ENCODE data around the gene KCNJ13. TPM values are rescaled to one million over a fixed set of nuclear protein-coding genes. Genes with fewer than 3 reads are reported as not detected.

KCNJ13 gene
- total RNA-seq, 1 experiment from 2014 or later = not detected

- DNase-seq (ENCODE audit: low spot score) = no peak
- Histone ChIP-seq H3K9me3 (ENCODE audit: low read depth, low read length, poor library complexity, severe bottlenecking) (no peaks in the 10 kb centered on the region), H3K4me3 (ENCODE audit: low read depth, low read length, poor library complexity, severe bottlenecking) (no peak overlapping the region), H3K4me1 (ENCODE audit: insufficient read depth, low read length, poor library complexity, severe bottlenecking) (no peaks in the 10 kb centered on the region), H3K36me3 (ENCODE audit: insufficient read depth, low read length, poor library complexity, severe bottlenecking) (peaks cover 29% of the 10 kb centered on the region), H3K27ac (ENCODE audit: low read depth, low read length, poor library complexity, severe bottlenecking) (no peak overlapping the region), H3K27me3 (replicated peaks; ENCODE audit: insufficient read depth, low read depth, low read length, poor library complexity) (no peaks in the 10 kb centered on the region)
- ChIA-PET CTCF (no interaction called here), POLR2A (ENCODE audit: low non-redundant PET) (no interaction called here)
- TF ChIP-seq, protein P1, sequence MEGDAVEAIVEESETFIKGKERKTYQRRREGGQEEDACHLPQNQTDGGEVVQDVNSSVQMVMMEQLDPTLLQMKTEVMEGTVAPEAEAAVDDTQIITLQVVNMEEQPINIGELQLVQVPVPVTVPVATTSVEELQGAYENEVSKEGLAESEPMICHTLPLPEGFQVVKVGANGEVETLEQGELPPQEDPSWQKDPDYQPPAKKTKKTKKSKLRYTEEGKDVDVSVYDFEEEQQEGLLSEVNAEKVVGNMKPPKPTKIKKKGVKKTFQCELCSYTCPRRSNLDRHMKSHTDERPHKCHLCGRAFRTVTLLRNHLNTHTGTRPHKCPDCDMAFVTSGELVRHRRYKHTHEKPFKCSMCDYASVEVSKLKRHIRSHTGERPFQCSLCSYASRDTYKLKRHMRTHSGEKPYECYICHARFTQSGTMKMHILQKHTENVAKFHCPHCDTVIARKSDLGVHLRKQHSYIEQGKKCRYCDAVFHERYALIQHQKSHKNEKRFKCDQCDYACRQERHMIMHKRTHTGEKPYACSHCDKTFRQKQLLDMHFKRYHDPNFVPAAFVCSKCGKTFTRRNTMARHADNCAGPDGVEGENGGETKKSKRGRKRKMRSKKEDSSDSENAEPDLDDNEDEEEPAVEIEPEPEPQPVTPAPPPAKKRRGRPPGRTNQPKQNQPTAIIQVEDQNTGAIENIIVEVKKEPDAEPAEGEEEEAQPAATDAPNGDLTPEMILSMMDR (conservative IDR thresholded peaks at IDR 0.05; ENCODE audit: low read depth, low read length) = no peak
- TF ChIP-seq EZH2 (IDR thresholded peaks at IDR 0.05; ENCODE audit: borderline replicate concordance, low read depth, low read length, poor library complexity, severe bottlenecking) = no peak
- no TSS peak for BruUV-seq (replicated peaks)
- intact Hi-C loops (cut with micrococcal nuclease; ENCODE audit: unreplicated experiment) = no loop called here
These were observed 31.4 kb downstream of the KCNJ13 start for GRCh38 chr2:232744963-232745362.

DNA sequence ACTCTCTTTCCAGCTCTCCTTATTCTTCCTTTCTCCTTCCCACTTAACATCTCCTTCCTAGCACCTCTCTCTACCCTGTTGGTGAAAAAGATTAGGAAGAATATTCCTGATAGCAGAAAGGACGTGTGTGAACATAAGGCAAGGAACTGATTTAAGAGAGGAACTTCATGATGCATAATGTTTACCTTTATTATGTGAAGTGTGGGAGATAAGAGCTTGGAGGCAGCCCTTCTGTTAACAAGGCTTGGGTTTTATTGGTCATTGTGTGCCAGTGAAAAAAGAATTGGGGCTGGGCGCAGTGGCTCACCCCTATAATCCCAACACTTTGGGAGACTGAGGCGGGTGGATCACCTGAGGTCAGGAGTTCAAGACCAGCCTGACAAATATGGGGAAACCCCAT is 34.4 kb downstream of the KCNJ13 start:
- no peak overlapping the region for H3K4me3 ChIP-seq (ENCODE audit: low read depth, low read length, poor library complexity, severe bottlenecking)
- POLR2A ChIA-PET (ENCODE audit: low non-redundant PET) = no interaction called here

GRCh38 chr2:232741294-232741693 is 35.1 kb downstream of the KCNJ13 start:
- BruUV-seq (replicated peaks) = no TSS peak
- TF ChIP-seq, protein P1 (conservative IDR thresholded peaks at IDR 0.05; ENCODE audit: low read depth, low read length) = no peak
- TF ChIP-seq EZH2 (IDR thresholded peaks at IDR 0.05; ENCODE audit: borderline replicate concordance, low read depth, low read length, poor library complexity, severe bottlenecking) = no peak
- H3K4me3 ChIP-seq (ENCODE audit: low read depth, low read length, poor library complexity, severe bottlenecking) = no peak overlapping the region
- CTCF ChIA-PET = no interaction called here
- POLR2A ChIA-PET (ENCODE audit: low non-redundant PET) = no interaction called here
- H3K36me3 ChIP-seq (ENCODE audit: insufficient read depth, low read length, poor library complexity, severe bottlenecking) = peaks cover 8% of the 10 kb centered on the region
- no peak overlapping the region for H3K27ac ChIP-seq (ENCODE audit: low read depth, low read length, poor library complexity, severe bottlenecking)
- no peaks in the 10 kb centered on the region for H3K4me1 ChIP-seq (ENCODE audit: insufficient read depth, low read length, poor library complexity, severe bottlenecking)
- no peaks in the 10 kb centered on the region for H3K27me3 ChIP-seq (replicated peaks; ENCODE audit: insufficient read depth, low read depth, low read length, poor library complexity)
- no peak for DNase-seq (ENCODE audit: low spot score)
- no peaks in the 10 kb centered on the region for H3K9me3 ChIP-seq (ENCODE audit: low read depth, low read length, poor library complexity, severe bottlenecking)
- intact Hi-C loops (cut with micrococcal nuclease; ENCODE audit: unreplicated experiment) = no loop called here

More for the DNA sequence above, 34.4 kb downstream of the KCNJ13 start:
- intact Hi-C loops (cut with micrococcal nuclease; ENCODE audit: unreplicated experiment) = no loop called here
- no peak overlapping the region for H3K27ac ChIP-seq (ENCODE audit: low read depth, low read length, poor library complexity, severe bottlenecking)
- no peaks in the 10 kb centered on the region for H3K9me3 ChIP-seq (ENCODE audit: low read depth, low read length, poor library complexity, severe bottlenecking)
- DNase-seq (ENCODE audit: low spot score) = no peak
- H3K36me3 ChIP-seq (ENCODE audit: insufficient read depth, low read length, poor library complexity, severe bottlenecking) = peaks cover 2% of the 10 kb centered on the region
- TF ChIP-seq, protein P1 (conservative IDR thresholded peaks at IDR 0.05; ENCODE audit: low read depth, low read length) = no peak
- no peak for TF ChIP-seq EZH2 (IDR thresholded peaks at IDR 0.05; ENCODE audit: borderline replicate concordance, low read depth, low read length, poor library complexity, severe bottlenecking)
- CTCF ChIA-PET = no interaction called here
- BruUV-seq (replicated peaks) = no TSS peak
- H3K4me1 ChIP-seq (ENCODE audit: insufficient read depth, low read length, poor library complexity, severe bottlenecking) = no peaks in the 10 kb centered on the region
- H3K27me3 ChIP-seq (replicated peaks; ENCODE audit: insufficient read depth, low read depth, low read length, poor library complexity) = no peaks in the 10 kb centered on the region
